ENCODE data around the gene GATA6. TPM values are rescaled to one million over a fixed set of nuclear protein-coding genes. Genes with fewer than 3 reads are reported as not detected.

GATA6 gene
- polyA plus RNA-seq, 1 donor (not counting 4 experiments of a cell fraction or from before 2014, with no cell fraction given) = 0.37 TPM

DNA sequence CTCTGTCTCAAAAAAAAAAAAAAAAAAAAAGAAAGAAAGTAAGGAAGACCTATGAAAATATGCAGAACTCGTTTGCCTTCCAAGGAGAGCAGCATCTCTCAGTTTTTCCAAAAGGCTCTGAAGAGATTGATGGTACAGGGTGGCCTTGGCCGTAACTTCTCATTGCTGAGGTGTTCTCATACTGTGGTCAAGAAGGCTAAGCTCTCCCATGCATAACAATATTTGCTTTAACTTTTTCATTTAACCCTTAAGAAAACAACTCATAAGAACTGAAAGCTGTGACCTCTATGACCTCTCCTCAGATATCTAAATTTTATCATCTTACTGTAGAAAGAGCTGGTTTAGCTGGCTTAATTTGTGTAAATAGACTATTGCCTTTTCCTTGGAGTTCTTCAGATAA is 37.1 kb upstream of the GATA6 start:
- DNase-seq (ENCODE audit: low read depth, low spot score) = no peak
- TF ChIP-seq, protein P1, sequence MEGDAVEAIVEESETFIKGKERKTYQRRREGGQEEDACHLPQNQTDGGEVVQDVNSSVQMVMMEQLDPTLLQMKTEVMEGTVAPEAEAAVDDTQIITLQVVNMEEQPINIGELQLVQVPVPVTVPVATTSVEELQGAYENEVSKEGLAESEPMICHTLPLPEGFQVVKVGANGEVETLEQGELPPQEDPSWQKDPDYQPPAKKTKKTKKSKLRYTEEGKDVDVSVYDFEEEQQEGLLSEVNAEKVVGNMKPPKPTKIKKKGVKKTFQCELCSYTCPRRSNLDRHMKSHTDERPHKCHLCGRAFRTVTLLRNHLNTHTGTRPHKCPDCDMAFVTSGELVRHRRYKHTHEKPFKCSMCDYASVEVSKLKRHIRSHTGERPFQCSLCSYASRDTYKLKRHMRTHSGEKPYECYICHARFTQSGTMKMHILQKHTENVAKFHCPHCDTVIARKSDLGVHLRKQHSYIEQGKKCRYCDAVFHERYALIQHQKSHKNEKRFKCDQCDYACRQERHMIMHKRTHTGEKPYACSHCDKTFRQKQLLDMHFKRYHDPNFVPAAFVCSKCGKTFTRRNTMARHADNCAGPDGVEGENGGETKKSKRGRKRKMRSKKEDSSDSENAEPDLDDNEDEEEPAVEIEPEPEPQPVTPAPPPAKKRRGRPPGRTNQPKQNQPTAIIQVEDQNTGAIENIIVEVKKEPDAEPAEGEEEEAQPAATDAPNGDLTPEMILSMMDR (optimal IDR thresholded peaks at IDR 0.05 in 1 of 3, IDR thresholded peaks at IDR 0.05 in 1 of 3, conservative IDR thresholded peaks at IDR 0.05 in 1 of 3; ENCODE audit: extremely low read depth in 1 of 3, insufficient read depth in 2 of 3, low read length in 3 of 3) = no peak
- TF ChIP-seq EZH2 (IDR thresholded peaks at IDR 0.05; ENCODE audit: low read length) = no peak
- Histone ChIP-seq H3K9me3 (ENCODE audit: control insufficient read depth, low read depth, low read length) (no peaks in the 10 kb centered on the region), H3K4me2 (ENCODE audit: control insufficient read depth, extremely low read depth, insufficient read depth, low read depth, low read length) (no peak overlapping the region), H2AFZ (ENCODE audit: control insufficient read depth, low read length) (no peak overlapping the region), H3K4me1 (ENCODE audit: control insufficient read depth, extremely low read depth, insufficient read depth, low read length) (no peaks in the 10 kb centered on the region), H3K79me2 (ENCODE audit: control insufficient read depth, insufficient read depth, low read length) (no peaks in the 10 kb centered on the region), H3K27ac (ENCODE audit: control insufficient read depth, insufficient read depth, low read length) (no peak overlapping the region), H3K4me3 (ENCODE audit: control insufficient read depth in 2 of 3, extremely low read depth in 1 of 3, insufficient read depth in 2 of 3, low read depth in 1 of 3, low read length in 3 of 3) (no peak overlapping the region), H3K27me3 (ENCODE audit: control insufficient read depth, extremely low read depth, insufficient read depth, low read length) (no peaks in the 10 kb centered on the region), H3K36me3 (ENCODE audit: control insufficient read depth in 2 of 2, extremely low read depth in 1 of 2, insufficient read depth in 2 of 2, low read length in 2 of 2) (no peaks in the 10 kb centered on the region), H4K20me1 (ENCODE audit: control insufficient read depth, extremely low read depth, insufficient read depth, low read length) (no peaks in the 10 kb centered on the region), H3K9ac (ENCODE audit: control insufficient read depth, extremely low read depth, insufficient read depth, low read length) (no peak overlapping the region), H3K9me1 (ENCODE audit: control insufficient read depth, extremely low read depth, insufficient read depth, low read length) (no peaks in the 10 kb centered on the region)
- FAIRE-seq = no peak
- dilution Hi-C loops (cut with MboI; ENCODE audit: extremely low pct_ligation_motif_present, low sequenced_read_pairs) = no loop called here

DNA sequence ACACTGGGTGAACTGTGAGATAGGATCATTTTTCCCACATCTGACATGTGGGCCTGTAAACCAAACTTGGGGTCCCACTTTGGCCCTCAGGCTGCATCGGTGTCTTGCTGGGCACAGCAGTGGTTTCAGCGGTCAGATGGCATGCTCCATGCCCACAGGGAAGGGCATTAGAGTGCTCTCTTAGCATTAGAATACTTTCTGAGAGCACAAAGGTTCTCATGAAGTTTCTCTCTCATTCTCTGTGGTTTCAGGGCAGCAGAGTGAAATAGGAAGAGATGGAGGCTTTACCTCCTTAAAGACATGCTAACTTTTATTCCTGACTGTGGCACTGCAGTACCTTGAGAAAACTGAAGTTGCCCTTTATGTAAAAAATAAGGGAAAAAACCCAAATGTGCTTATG is 36.6 kb upstream of the GATA6 start:
- FAIRE-seq = no peak
- Histone ChIP-seq H2AFZ (ENCODE audit: control insufficient read depth, low read length) (no peak overlapping the region), H3K4me1 (ENCODE audit: control insufficient read depth, extremely low read depth, insufficient read depth, low read length) (no peaks in the 10 kb centered on the region), H3K27me3 (ENCODE audit: control insufficient read depth, extremely low read depth, insufficient read depth, low read length) (no peaks in the 10 kb centered on the region), H3K79me2 (ENCODE audit: control insufficient read depth, insufficient read depth, low read length) (no peaks in the 10 kb centered on the region), H3K9me3 (ENCODE audit: control insufficient read depth, low read depth, low read length) (no peaks in the 10 kb centered on the region), H3K4me3 (ENCODE audit: control insufficient read depth in 2 of 3, extremely low read depth in 1 of 3, insufficient read depth in 2 of 3, low read depth in 1 of 3, low read length in 3 of 3) (no peak overlapping the region), H3K9ac (ENCODE audit: control insufficient read depth, extremely low read depth, insufficient read depth, low read length) (no peak overlapping the region), H3K4me2 (ENCODE audit: control insufficient read depth, extremely low read depth, insufficient read depth, low read depth, low read length) (no peak overlapping the region), H3K36me3 (ENCODE audit: control insufficient read depth in 2 of 2, extremely low read depth in 1 of 2, insufficient read depth in 2 of 2, low read length in 2 of 2) (no peaks in the 10 kb centered on the region), H3K9me1 (ENCODE audit: control insufficient read depth, extremely low read depth, insufficient read depth, low read length) (no peaks in the 10 kb centered on the region), H3K27ac (ENCODE audit: control insufficient read depth, insufficient read depth, low read length) (no peak overlapping the region), H4K20me1 (ENCODE audit: control insufficient read depth, extremely low read depth, insufficient read depth, low read length) (no peaks in the 10 kb centered on the region)
- no peak for DNase-seq (ENCODE audit: low read depth, low spot score)
- dilution Hi-C loops (cut with MboI; ENCODE audit: extremely low pct_ligation_motif_present, low sequenced_read_pairs) = no loop called here
- TF ChIP-seq, protein P1 (optimal IDR thresholded peaks at IDR 0.05 in 1 of 3, IDR thresholded peaks at IDR 0.05 in 1 of 3, conservative IDR thresholded peaks at IDR 0.05 in 1 of 3; ENCODE audit: extremely low read depth in 1 of 3, insufficient read depth in 2 of 3, low read length in 3 of 3) = no peak
- TF ChIP-seq EZH2 (IDR thresholded peaks at IDR 0.05; ENCODE audit: low read length) = no peak

All from keratinocyte (primary cell).